ENCODE results near the gene LPXN.

The LPXN gene

GRCh38 chr11:58575377-58576020 is at the start of gene LPXN:
Gene LPXN, minus strand, starts transcription at chr11:58575856. Its CDS starts 84 bp downstream, at chr11:58575772.
- DNase-seq (ENCODE audit: low read depth in 2 of 2), result peak in 1 of 2 experiments; percentile 17

GRCh38 chr11:58625086-58625485 is 49.4 kb upstream of the LPXN start:
- DNase-seq (ENCODE audit: low read depth in 2 of 2), result no peak

GRCh38 chr11:58622344-58622743 is 46.7 kb upstream of the LPXN start, which contains the start of gene CNTF:
Gene CNTF, plus strand, starts transcription at chr11:58622665. Its CDS starts 88 bp downstream, at chr11:58622753.
- no peak for DNase-seq (ENCODE audit: low read depth in 2 of 2)

GRCh38 chr11:58621586-58622262 is 46.1 kb upstream of the LPXN start:
- no peak for DNase-seq (ENCODE audit: low read depth in 2 of 2)

GRCh38 chr11:58617976-58618557 is 42.4 kb upstream of the LPXN start:
- no peak for DNase-seq (ENCODE audit: low read depth in 2 of 2)

- no peak for DNase-seq (ENCODE audit: low read depth in 2 of 2)
These were observed 40.9 kb upstream of the LPXN start for GRCh38 chr11:58616594-58616993.

GRCh38 chr11:58615559-58615958 is 39.9 kb upstream of the LPXN start:
- no peak for DNase-seq (ENCODE audit: low read depth in 2 of 2)

- no peak for DNase-seq (ENCODE audit: low read depth in 2 of 2)
These were observed 37.6 kb upstream of the LPXN start for GRCh38 chr11:58613228-58613627.

- no peak for DNase-seq (ENCODE audit: low read depth in 2 of 2)
These were observed 34.1 kb upstream of the LPXN start for GRCh38 chr11:58609723-58610122.

- no peak for DNase-seq (ENCODE audit: low read depth in 2 of 2)
These were observed 32.7 kb upstream of the LPXN start for GRCh38 chr11:58608331-58608730.

- no peak for DNase-seq (ENCODE audit: low read depth in 2 of 2)
These were observed 31.5 kb upstream of the LPXN start for GRCh38 chr11:58606930-58607714.

- no peak for DNase-seq (ENCODE audit: low read depth in 2 of 2)
These were observed 24.9 kb upstream of the LPXN start for GRCh38 chr11:58600510-58600909.

- DNase-seq (ENCODE audit: low read depth in 2 of 2), result no peak
These were observed 22.0 kb upstream of the LPXN start for GRCh38 chr11:58597486-58598144.

GRCh38 chr11:58596621-58597020 is 21.0 kb upstream of the LPXN start:
- DNase-seq (ENCODE audit: low read depth in 2 of 2), result no peak

- DNase-seq (ENCODE audit: low read depth in 2 of 2), result no peak
These were observed 19.2 kb upstream of the LPXN start for GRCh38 chr11:58594826-58595225.

GRCh38 chr11:58592760-58593472 is 17.3 kb upstream of the LPXN start:
- DNase-seq (ENCODE audit: low read depth in 2 of 2), result peak in 1 of 2 experiments; percentile 28

- no peak for DNase-seq (ENCODE audit: low read depth in 2 of 2)
These were observed 16.0 kb upstream of the LPXN start for GRCh38 chr11:58591659-58592058.

- DNase-seq (ENCODE audit: low read depth in 2 of 2), result no peak
These were observed 11.3 kb upstream of the LPXN start for GRCh38 chr11:58586998-58587397.

GRCh38 chr11:58582437-58582836 is 6.8 kb upstream of the LPXN start:
- DNase-seq (ENCODE audit: low read depth in 2 of 2), result no peak

- no peak for DNase-seq (ENCODE audit: low read depth in 2 of 2)
These were observed 4.7 kb upstream of the LPXN start for GRCh38 chr11:58580311-58580710.

Measured in stimulated activated CD4-positive, alpha-beta T cell treated with anti-CD3 and anti-CD28 coated beads, Interleukin-12 subunit alpha, Interleukin-12 subunit beta, amount 100 ng/mL, for 24 hours (primary cell).